MCF 10A (cell line): ENCODE results near the gene MORN5. TPM values are rescaled to one million over a fixed set of nuclear protein-coding genes. Genes with fewer than 3 reads are reported as not detected.
A peak's percentile ranks its signal among the peaks of the same experiment; 100 is the strongest.

ENCODE experiments used
- BruUV-seq: library from RNA; stranded (reverse); fragments of 400-500 nt; replicated peaks from 2 replicates; lab custom pipeline; 2021; lab: Mats Ljungman, UMichigan
- CTCF ChIA-PET: fragments of 300-600 bp; sonication (Branson Sonifier 250); formaldehyde crosslinking; extraction: SDS; loops from one replicate; lab custom pipeline; 2021; ENCODE audit warnings: antibody characterized with exemption, inconsistent platforms; lab: Yijun Ruan, JAX
- POLR2A ChIA-PET: fragments of 300-600, 350-650 bp; sonication (Branson Sonifier 250); formaldehyde crosslinking; extraction: SDS; loops from one replicate; lab custom pipeline; 2020; ENCODE audit warnings: antibody characterized with exemption, inconsistent platforms; lab: Yijun Ruan, JAX
- DNase-seq: peaks from one replicate; pipeline ENCODE4 v3.0.0-alpha.2; 2018; ENCODE audit not compliant: unreplicated experiment
- H3K27ac Mint-ChIP-seq: one replicate; pipeline ENCODE4 v1.8.0; 2022; ENCODE audit warnings: mild to moderate bottlenecking, low read depth, mixed read lengths; ENCODE audit not compliant: unreplicated experiment
- H3K27me3 Mint-ChIP-seq: one replicate; pipeline ENCODE4 v1.8.0; 2022; ENCODE audit warnings: mixed read lengths; ENCODE audit not compliant: insufficient read depth, unreplicated experiment
- H3K36me3 Mint-ChIP-seq: one replicate; pipeline ENCODE4 v1.8.0; 2022; ENCODE audit warnings: mild to moderate bottlenecking, moderate library complexity, mixed read lengths; ENCODE audit not compliant: insufficient read depth, unreplicated experiment
- H3K4me1 Mint-ChIP-seq: one replicate; pipeline ENCODE4 v1.8.0; 2022; ENCODE audit warnings: mixed read lengths; ENCODE audit not compliant: insufficient read depth, unreplicated experiment
- H3K4me3 Mint-ChIP-seq: one replicate; pipeline ENCODE4 v1.8.0; 2022; ENCODE audit warnings: mild to moderate bottlenecking, moderate library complexity, mixed read lengths; ENCODE audit not compliant: unreplicated experiment
- H3K9me3 Mint-ChIP-seq: one replicate; pipeline ENCODE4 v1.8.0; 2022; ENCODE audit warnings: mixed read lengths; ENCODE audit not compliant: unreplicated experiment
- CTCF ChIP-seq: fragments of 200-600 bp; IDR thresholded peaks from one replicate; pipeline ENCODE4 v1.8.0; 2022; ENCODE audit warnings: antibody characterized with exemption, mild to moderate bottlenecking; ENCODE audit not compliant: unreplicated experiment
- intact Hi-C: fragments of 100-400 bp; cut with micrococcal nuclease; formaldehyde crosslinking; loops from 2 replicates; pipeline ENCODE4 v1.14.1; 2022
- total RNA-seq: library from RNA; stranded (reverse); gene quantifications from 2 replicates; pipeline ENCODE4 v1.2.3, GENCODE V29; 2022

MORN5 gene
- total RNA-seq, 1 experiment from 2014 or later, result not detected

- no peak for DNase-seq
- Mint-ChIP-seq H3K27me3 (no peaks in the 10 kb centered on the region), H3K36me3 (no peaks in the 10 kb centered on the region), H3K9me3 (no peaks in the 10 kb centered on the region), H3K27ac (no peak overlapping the region), H3K4me3 (no peak overlapping the region), H3K4me1 (no peaks in the 10 kb centered on the region)
- ChIA-PET CTCF (no interaction called here), POLR2A (no interaction called here)
- no peak for TF ChIP-seq CTCF
- intact Hi-C loops, result no loop called here
- BruUV-seq, result no TSS peak
Measured at GRCh38 chr9:122204055-122204454, 44.3 kb downstream of the MORN5 start.

- H3K27ac Mint-ChIP-seq, result no peak overlapping the region
- H3K4me1 Mint-ChIP-seq, result no peaks in the 10 kb centered on the region
- ChIA-PET POLR2A (no interaction called here), CTCF (no interaction called here)
- H3K27me3 Mint-ChIP-seq, result no peaks in the 10 kb centered on the region
- TF ChIP-seq CTCF, result no peak
- H3K36me3 Mint-ChIP-seq, result no peaks in the 10 kb centered on the region
- H3K9me3 Mint-ChIP-seq, result no peaks in the 10 kb centered on the region
- intact Hi-C loops, result no loop called here
- no peak overlapping the region for H3K4me3 Mint-ChIP-seq
- no TSS peak for BruUV-seq
- DNase-seq, result no peak
Measured at GRCh38 chr9:122204491-122204890, 44.8 kb downstream of the MORN5 start.

GRCh38 chr9:122205176-122205575 is 45.5 kb downstream of the MORN5 start:
- Mint-ChIP-seq H3K36me3 (no peaks in the 10 kb centered on the region), H3K27ac (no peak overlapping the region), H3K9me3 (no peaks in the 10 kb centered on the region), H3K27me3 (no peaks in the 10 kb centered on the region), H3K4me1 (no peaks in the 10 kb centered on the region), H3K4me3 (no peak overlapping the region)
- intact Hi-C loops, result no loop called here
- TF ChIP-seq CTCF, result no peak
- ChIA-PET POLR2A (no interaction called here), CTCF (no interaction called here)
- no peak for DNase-seq
- BruUV-seq, result no TSS peak

GRCh38 chr9:122206118-122207046 is 46.7 kb downstream of the MORN5 start:
- Mint-ChIP-seq H3K36me3 (no peaks in the 10 kb centered on the region), H3K4me3 (no peak overlapping the region), H3K4me1 (no peaks in the 10 kb centered on the region), H3K27ac (no peak overlapping the region), H3K9me3 (no peaks in the 10 kb centered on the region), H3K27me3 (no peaks in the 10 kb centered on the region)
- ChIA-PET POLR2A (interaction anchor here (0.7 kb wide), 2 partner anchors 9 to 57 kb away, joined by 3 read pairs; no protein-coding TSS in a partner anchor), CTCF (interaction anchor here (0.7 kb wide), 1 partner anchor 83 kb away, joined by 3 read pairs; no protein-coding TSS in a partner anchor)
- intact Hi-C loops, result no loop called here
- TF ChIP-seq CTCF, result no peak
- BruUV-seq, result no TSS peak
- peak; percentile 34 for DNase-seq
